Measurements from ENCODE around the gene DEFB124. TPM values are rescaled to one million over a fixed set of nuclear protein-coding genes. Genes with fewer than 3 reads are reported as not detected.

Gene DEFB124
- total and polyA plus RNA-seq, 2 of the 8 experiments (the other 6 are each of a cell fraction or from before 2014, with no cell fraction given): not detected

DNA sequence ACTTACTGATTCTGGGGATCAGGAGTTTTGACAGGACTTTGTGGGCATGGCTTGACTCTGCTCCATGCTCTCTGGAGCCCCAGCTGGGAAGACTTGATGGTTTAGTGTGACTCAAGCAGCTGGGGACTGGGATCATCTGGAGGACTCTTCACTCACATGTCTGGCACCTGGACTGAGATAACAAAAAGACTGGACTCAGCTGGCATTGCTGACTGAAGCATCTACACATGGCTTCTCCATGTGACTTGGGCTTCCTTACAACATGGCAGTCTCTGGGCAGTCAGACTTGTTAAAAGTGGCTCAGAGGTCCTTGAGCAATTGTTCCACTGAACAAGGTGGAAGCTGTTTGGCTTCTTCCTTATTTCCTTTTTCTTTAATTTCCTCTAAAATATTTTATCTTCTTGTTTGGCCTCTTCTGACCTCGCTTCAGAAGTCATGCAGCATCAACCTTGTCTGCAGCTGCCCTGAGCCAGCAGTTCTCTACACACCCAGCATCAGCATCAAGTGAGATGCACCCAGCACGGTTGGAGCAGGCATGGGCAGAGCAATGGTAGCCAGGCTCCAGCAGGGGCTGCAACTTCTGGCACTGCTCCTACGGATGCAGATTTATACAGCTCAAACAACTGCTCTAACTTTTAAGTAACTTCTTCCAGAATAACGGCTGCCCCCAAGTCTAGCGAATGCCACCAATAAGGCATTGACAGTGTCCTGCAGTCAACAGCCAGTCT, 33.8 kb upstream of the DEFB124 start:
- Histone ChIP-seq H3K4me1 (replicated peaks in 1 of 4; ENCODE audit: control insufficient read depth in 3 of 4, insufficient read depth in 4 of 4, low read length in 3 of 4) (no peaks in the 10 kb centered on the region), H2BK20ac (ENCODE audit: low read length) (no peak overlapping the region), H3K79me2 (ENCODE audit: control insufficient read depth in 1 of 2, insufficient read depth in 2 of 2, low read length in 2 of 2) (no peaks in the 10 kb centered on the region), H3K36me3 (ENCODE audit: control insufficient read depth in 2 of 4, insufficient read depth in 4 of 4, low read length in 3 of 4) (no peaks in the 10 kb centered on the region), H3K9me3 (ENCODE audit: insufficient read depth in 2 of 2, low read depth in 1 of 2, low read length in 1 of 2) (peaks cover 0 to 6% of the 10 kb centered on the region in 2 experiments; a peak in 2 of 4 replicates), H3K27me3 (replicated peaks in 1 of 4; ENCODE audit: control insufficient read depth in 3 of 4, extremely low read depth in 1 of 4, insufficient read depth in 3 of 4, low read length in 3 of 4) (no peaks in the 10 kb centered on the region), H3K27ac (ENCODE audit: low read depth, low read length) (no peak overlapping the region), H3K4ac (replicated peaks; ENCODE audit: insufficient read length, low read depth, low read length) (no peak overlapping the region), H2BK12ac (ENCODE audit: low read depth, low read length) (no peak overlapping the region), H3K14ac (ENCODE audit: insufficient read length) (no peak overlapping the region), H3K23me2 (ENCODE audit: low read depth, low read length) (no peaks in the 10 kb centered on the region), H3K4me3 (ENCODE audit: extremely low read depth in 1 of 4, insufficient read depth in 2 of 4, low read depth in 3 of 4, low read length in 4 of 4) (no peak overlapping the region), H2BK120ac (replicated peaks; ENCODE audit: low read depth, low read length) (no peak overlapping the region), H3K23ac (ENCODE audit: insufficient read length) (no peak overlapping the region), H2BK5ac (ENCODE audit: low read depth, low read length) (no peak overlapping the region), H2BK15ac (ENCODE audit: low read length) (no peak overlapping the region), H4K8ac (ENCODE audit: extremely low read depth, insufficient read depth, low read length) (no peak overlapping the region), H4K5ac (ENCODE audit: insufficient read length, low read depth, low read length) (no peak overlapping the region), H2AK5ac (ENCODE audit: low read depth, low read length) (no peak overlapping the region), H3K4me2 (ENCODE audit: insufficient read depth in 1 of 2, low read depth in 2 of 2, low read length in 2 of 2) (no peak overlapping the region), H3K56ac (replicated peaks; ENCODE audit: insufficient read length, low read depth, low read length) (no peak overlapping the region), H4K91ac (replicated peaks; ENCODE audit: insufficient read length, low read length) (no peak overlapping the region), H3K79me1 (ENCODE audit: low read depth, low read length) (no peaks in the 10 kb centered on the region), H3K18ac (ENCODE audit: extremely low read depth, low read length) (no peak overlapping the region), H4K20me1 (replicated peaks in 1 of 2; ENCODE audit: control insufficient read depth in 1 of 2, insufficient read depth in 2 of 2, low read length in 2 of 2) (no peaks in the 10 kb centered on the region), H2AFZ (ENCODE audit: low read length) (no peak overlapping the region), H3K9ac (replicated peaks in 1 of 4; ENCODE audit: extremely low read depth in 1 of 4, low read depth in 3 of 4, low read length in 3 of 4) (no peak overlapping the region)
- TF ChIP-seq CHD1 (IDR thresholded peaks at IDR 0.05; ENCODE audit: low read depth, low read length): no peak
- TF ChIP-seq, protein P1, sequence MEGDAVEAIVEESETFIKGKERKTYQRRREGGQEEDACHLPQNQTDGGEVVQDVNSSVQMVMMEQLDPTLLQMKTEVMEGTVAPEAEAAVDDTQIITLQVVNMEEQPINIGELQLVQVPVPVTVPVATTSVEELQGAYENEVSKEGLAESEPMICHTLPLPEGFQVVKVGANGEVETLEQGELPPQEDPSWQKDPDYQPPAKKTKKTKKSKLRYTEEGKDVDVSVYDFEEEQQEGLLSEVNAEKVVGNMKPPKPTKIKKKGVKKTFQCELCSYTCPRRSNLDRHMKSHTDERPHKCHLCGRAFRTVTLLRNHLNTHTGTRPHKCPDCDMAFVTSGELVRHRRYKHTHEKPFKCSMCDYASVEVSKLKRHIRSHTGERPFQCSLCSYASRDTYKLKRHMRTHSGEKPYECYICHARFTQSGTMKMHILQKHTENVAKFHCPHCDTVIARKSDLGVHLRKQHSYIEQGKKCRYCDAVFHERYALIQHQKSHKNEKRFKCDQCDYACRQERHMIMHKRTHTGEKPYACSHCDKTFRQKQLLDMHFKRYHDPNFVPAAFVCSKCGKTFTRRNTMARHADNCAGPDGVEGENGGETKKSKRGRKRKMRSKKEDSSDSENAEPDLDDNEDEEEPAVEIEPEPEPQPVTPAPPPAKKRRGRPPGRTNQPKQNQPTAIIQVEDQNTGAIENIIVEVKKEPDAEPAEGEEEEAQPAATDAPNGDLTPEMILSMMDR (IDR thresholded peaks at IDR 0.05; ENCODE audit: control extremely low read depth in 1 of 3, insufficient read depth in 1 of 3, low read depth in 1 of 3, low read length in 3 of 3): peak in 1 of 3 experiments; percentile 9; a peak in 1 of 4 replicates
- POLR2A ChIA-PET (ENCODE audit: partially characterized antibody): no interaction called here
- 78% methylated on average over 5 of the region's 5 CpGs; no CpG with 5 or more reads in 1 of the 2 experiments for WGBS, 2 experiments (ENCODE audit: extremely low coverage in 1 of 2, insufficient coverage in 1 of 2, insufficient read length in 1 of 2, insufficient replicate concordance in 2 of 2, low coverage in 1 of 2, low lambda C conversion rate in 2 of 2, missing lambda C conversion rate in 1 of 2)
- DNase-seq (ENCODE audit: low read depth in 1 of 2, low spot score in 2 of 2) (no peak), FAIRE-seq (no peak)
- CTCF ChIA-PET (ENCODE audit: partially characterized antibody): no interaction called here
